DOHH2 (cell line): ENCODE data around the gene SLC8A1.

Experiments used
- CTCF ChIP-seq: fragments of 200-600 bp; sonication (generic); IDR thresholded peaks from one replicate; pipeline ENCODE4 v1.5.1; 2014; ENCODE audit warnings: antibody characterized with exemption, mild to moderate bottlenecking, low read depth, low read length; ENCODE audit not compliant: poor library complexity, severe bottlenecking
- EZH2phosphoT487 ChIP-seq: fragments of 200-600 bp; sonication (generic); IDR thresholded peaks from 2 replicates; pipeline ENCODE4 v1.6.1; 2017; ENCODE audit warnings: borderline replicate concordance, mild to moderate bottlenecking, antibody characterized with exemption, low read length, moderate library complexity, mixed read lengths

- no peak for TF ChIP-seq CTCF
- no peak for TF ChIP-seq EZH2phosphoT487
Measured at GRCh38 chr2:40192864-40193669, 258.8 kb downstream of the SLC8A1 start.
